MCF 10A (cell line): ENCODE results near the gene GARS1. TPM values are rescaled to one million over a fixed set of nuclear protein-coding genes. Genes with fewer than 3 reads are reported as not detected.

Experiments used
- Bru-seq: library from RNA; stranded (reverse); fragments of 400-500 nt; gene quantifications from one replicate; lab custom pipeline; 2021; lab: Mats Ljungman, UMichigan
- BruChase-seq, 2 experiments: library from RNA; stranded (reverse); fragments of 400-500 nt; gene quantifications; one replicate each; lab custom pipeline; 2021; lab: Mats Ljungman, UMichigan
- BruUV-seq: library from RNA; stranded (reverse); fragments of 400-500 nt; replicated peaks from 2 replicates; lab custom pipeline; 2021; lab: Mats Ljungman, UMichigan
- CTCF ChIA-PET: fragments of 300-600 bp; sonication (Branson Sonifier 250); formaldehyde crosslinking; extraction: SDS; loops from one replicate; lab custom pipeline; 2021; ENCODE audit warnings: antibody characterized with exemption, inconsistent platforms; lab: Yijun Ruan, JAX
- POLR2A ChIA-PET: fragments of 300-600, 350-650 bp; sonication (Branson Sonifier 250); formaldehyde crosslinking; extraction: SDS; loops from one replicate; lab custom pipeline; 2020; ENCODE audit warnings: antibody characterized with exemption, inconsistent platforms; lab: Yijun Ruan, JAX
- DNase-seq: peaks from one replicate; pipeline ENCODE4 v3.0.0-alpha.2; 2018; ENCODE audit not compliant: unreplicated experiment
- H3K27ac Mint-ChIP-seq: one replicate; pipeline ENCODE4 v1.8.0; 2022; ENCODE audit warnings: mild to moderate bottlenecking, low read depth, mixed read lengths; ENCODE audit not compliant: unreplicated experiment
- H3K27me3 Mint-ChIP-seq: one replicate; pipeline ENCODE4 v1.8.0; 2022; ENCODE audit warnings: mixed read lengths; ENCODE audit not compliant: insufficient read depth, unreplicated experiment
- H3K36me3 Mint-ChIP-seq: one replicate; pipeline ENCODE4 v1.8.0; 2022; ENCODE audit warnings: mild to moderate bottlenecking, moderate library complexity, mixed read lengths; ENCODE audit not compliant: insufficient read depth, unreplicated experiment
- H3K4me1 Mint-ChIP-seq: one replicate; pipeline ENCODE4 v1.8.0; 2022; ENCODE audit warnings: mixed read lengths; ENCODE audit not compliant: insufficient read depth, unreplicated experiment
- H3K4me3 Mint-ChIP-seq: one replicate; pipeline ENCODE4 v1.8.0; 2022; ENCODE audit warnings: mild to moderate bottlenecking, moderate library complexity, mixed read lengths; ENCODE audit not compliant: unreplicated experiment
- H3K9me3 Mint-ChIP-seq: one replicate; pipeline ENCODE4 v1.8.0; 2022; ENCODE audit warnings: mixed read lengths; ENCODE audit not compliant: unreplicated experiment
- CTCF ChIP-seq: fragments of 200-600 bp; IDR thresholded peaks from one replicate; pipeline ENCODE4 v1.8.0; 2022; ENCODE audit warnings: antibody characterized with exemption, mild to moderate bottlenecking; ENCODE audit not compliant: unreplicated experiment
- intact Hi-C: fragments of 100-400 bp; cut with micrococcal nuclease; formaldehyde crosslinking; loops from 2 replicates; pipeline ENCODE4 v1.14.1; 2022
- long read RNA-seq: library from polyadenylated mRNA; stranded (forward); transcript quantifications from one replicate; pipeline ENCODE4 v2.0.0, GENCODE V29; 2022
- total RNA-seq: library from RNA; stranded (reverse); gene quantifications from 2 replicates; pipeline ENCODE4 v1.2.3, GENCODE V29; 2022

The GARS1 gene
- total RNA-seq (325 and 386 TPM in 2 replicates), Bru-seq, nascent RNA (percentile 99 among the genes with signal in this experiment), BruChase-seq, experiment 1, labeled RNA remaining after a 6-hour chase (percentile 97 among the genes with signal in this experiment), BruChase-seq, experiment 2, labeled RNA remaining after a 2-hour chase (percentile 98 among the genes with signal in this experiment)
- long read RNA-seq, transcript GARS-201 (17 exons, 2,634 nt) = major isoform, 578 of 656 reads
- long read RNA-seq, partial matches to known transcripts = 45 of 656 reads
- long read RNA-seq, other reads (novel, unspliced or antisense) = 28 of 656 reads

- H3K36me3 Mint-ChIP-seq = peaks cover 30% of the 10 kb centered on the region
- ChIA-PET CTCF (interaction anchor here (0.7 to 1.0 kb wide), 3 partner anchors 25 to 32 kb away, joined by 3 read pairs; no protein-coding TSS in a partner anchor), POLR2A (interaction anchor here (0.6 to 2.3 kb wide), 22 partner anchors 10 to 1308 kb away, joined by 3 to 24 read pairs (median 4); partner anchors contain the start of gene NOD1)
- H3K27me3 Mint-ChIP-seq = no peaks in the 10 kb centered on the region
- peak within 1 kb of the TSS; percentile 99 for H3K27ac Mint-ChIP-seq
- DNase-seq = peak; percentile 89
- TF ChIP-seq CTCF = no peak
- no peaks in the 10 kb centered on the region for H3K9me3 Mint-ChIP-seq
- no TSS peak for BruUV-seq
- H3K4me3 Mint-ChIP-seq = peak within 1 kb of the TSS; percentile 99
- intact Hi-C loops = no loop called here
- H3K4me1 Mint-ChIP-seq = peaks cover 13% of the 10 kb centered on the region
These were observed at the start of gene GARS1 for GRCh38 chr7:30594540-30595435. Gene GARS1 (plus strand): TSS chr7:30594878. CDS start chr7:30594922, 44 bp downstream.

- H3K9me3 Mint-ChIP-seq = no peaks in the 10 kb centered on the region
- CTCF ChIA-PET = interaction anchor here (0.6 to 14.8 kb wide), 8 partner anchors 12 to 270 kb away, joined by 3 to 434 read pairs (median 4); no protein-coding TSS in a partner anchor
- H3K36me3 Mint-ChIP-seq = no peaks in the 10 kb centered on the region
- DNase-seq = no peak
- H3K4me1 Mint-ChIP-seq = peaks cover 21% of the 10 kb centered on the region
- no peaks in the 10 kb centered on the region for H3K27me3 Mint-ChIP-seq
- H3K4me3 Mint-ChIP-seq = no peak overlapping the region
- intact Hi-C loops = no loop called here
- no TSS peak for BruUV-seq
- POLR2A ChIA-PET = interaction anchor here (0.7 to 8.5 kb wide), 5 partner anchors 12 to 269 kb away, joined by 3 to 90 read pairs (median 3); no protein-coding TSS in a partner anchor
- TF ChIP-seq CTCF = no peak
- H3K27ac Mint-ChIP-seq = no peak overlapping the region
These were observed 48.7 kb upstream of the GARS1 start for GRCh38 chr7:30545791-30546555.

- Mint-ChIP-seq H3K9me3 (no peaks in the 10 kb centered on the region), H3K36me3 (no peaks in the 10 kb centered on the region), H3K27me3 (no peaks in the 10 kb centered on the region), H3K4me3 (no peak overlapping the region), H3K4me1 (peaks cover 26% of the 10 kb centered on the region), H3K27ac (no peak overlapping the region)
- POLR2A ChIA-PET = interaction anchor here (0.7 to 8.5 kb wide), 6 partner anchors 13 to 270 kb away, joined by 3 to 90 read pairs (median 3); partner anchors contain the start of gene GGCT
- no peak for TF ChIP-seq CTCF
- DNase-seq = no peak
- intact Hi-C loops = no loop called here
- CTCF ChIA-PET = interaction anchor here (0.6 to 14.8 kb wide), 9 partner anchors 7 to 271 kb away, joined by 3 to 434 read pairs (median 4); no protein-coding TSS in a partner anchor
- BruUV-seq = no TSS peak
These were observed 48.1 kb upstream of the GARS1 start for GRCh38 chr7:30546596-30546995.
